ENCODE results near the gene DNAJB12.
"Not testable (repeated sequence)": the region's sequence is repeated elsewhere in the genome, so short reads cannot be mapped to it uniquely, and the experiment has no call there.

DNA sequence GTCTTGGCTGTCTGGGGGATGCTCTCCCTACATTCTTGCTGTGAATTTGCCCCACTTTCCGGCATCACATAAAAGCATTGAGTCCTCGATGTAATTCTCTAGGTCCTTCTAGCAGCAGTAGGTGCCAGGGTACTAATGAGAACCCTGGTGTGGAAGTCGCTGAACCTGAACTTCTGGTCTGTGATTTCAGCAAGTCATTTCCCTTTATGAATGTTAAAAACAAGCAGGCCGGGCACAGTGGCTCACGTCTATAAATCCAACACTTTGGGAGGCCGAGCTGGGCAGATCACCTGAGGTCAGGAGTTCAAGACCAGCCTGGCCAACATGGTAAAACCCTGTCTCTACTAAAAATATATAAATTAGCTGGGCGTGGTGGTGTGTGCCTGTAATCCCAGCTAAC, 30.3 kb upstream of the DNAJB12 start:
- TF ChIP-seq CTCF, POLR2A (IDR thresholded peaks at IDR 0.05): not testable (repeated sequence)

All from adrenal gland (tissue), 5 donors.